Measurements from ENCODE around the gene COL20A1.

- TF ChIP-seq EZH2phosphoT487 (IDR thresholded peaks at IDR 0.05; ENCODE audit: insufficient read depth, low read depth) (no peak), EZH2 (IDR thresholded peaks at IDR 0.05; ENCODE audit: insufficient read depth, poor library complexity, severe bottlenecking) (no peak)
These were observed 8.7 kb downstream of the COL20A1 start for GRCh38 chr20:63301671-63302070.
